NCI-H526 treated with DMSO at 0.1 percent for 48 hours (cell line): Measurements from ENCODE around the gene SYTL2.

Source experiments
- DNase-seq: peaks from one replicate; lab custom pipeline; 2025; lab: John Stamatoyannopoulos, UW

The SYTL2 gene

GRCh38 chr11:85732965-85733364 lies 78.0 kb downstream of the SYTL2 start:
- no peak for DNase-seq

GRCh38 chr11:85726381-85726780 lies 84.6 kb downstream of the SYTL2 start:
- DNase-seq = no peak

DNA sequence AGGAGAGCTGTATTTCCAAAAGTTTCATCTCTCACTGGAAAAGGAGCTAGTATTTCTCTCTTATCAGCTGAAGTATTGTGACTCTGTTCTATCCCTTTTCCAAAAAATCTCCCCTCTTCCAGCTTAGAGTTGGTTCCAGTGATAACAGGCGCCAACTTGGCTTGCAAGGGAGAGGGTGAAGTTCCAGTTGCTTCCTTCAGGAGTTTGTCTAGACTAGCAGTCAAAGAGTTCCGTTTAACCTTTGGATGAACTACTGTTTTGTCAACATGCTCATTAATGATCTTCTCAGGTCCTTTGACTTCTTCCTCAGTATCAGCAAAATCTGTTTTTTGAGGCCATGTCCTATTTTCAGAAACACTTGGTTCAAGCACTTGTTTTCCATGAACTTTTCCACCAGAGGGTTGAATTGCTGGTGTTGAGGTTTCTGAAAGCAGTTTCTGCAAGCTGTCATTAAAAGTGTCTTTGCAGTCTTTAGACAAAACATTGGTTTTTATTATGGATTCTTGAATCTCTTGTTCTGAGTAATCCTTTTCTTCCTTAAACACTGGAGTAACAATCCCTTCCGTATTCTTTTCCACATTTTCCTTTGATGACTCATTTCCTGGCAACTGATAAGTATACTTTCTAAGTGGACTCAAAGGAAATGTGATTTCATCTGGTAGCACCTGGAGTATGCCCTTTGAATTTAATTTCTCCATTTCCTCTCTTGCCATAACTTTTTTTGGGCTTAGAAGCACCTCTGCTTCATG lies 85.3 kb downstream of the SYTL2 start:
- DNase-seq = no peak

GRCh38 chr11:85724748-85725465 lies 86.0 kb downstream of the SYTL2 start:
- DNase-seq = no peak

DNA sequence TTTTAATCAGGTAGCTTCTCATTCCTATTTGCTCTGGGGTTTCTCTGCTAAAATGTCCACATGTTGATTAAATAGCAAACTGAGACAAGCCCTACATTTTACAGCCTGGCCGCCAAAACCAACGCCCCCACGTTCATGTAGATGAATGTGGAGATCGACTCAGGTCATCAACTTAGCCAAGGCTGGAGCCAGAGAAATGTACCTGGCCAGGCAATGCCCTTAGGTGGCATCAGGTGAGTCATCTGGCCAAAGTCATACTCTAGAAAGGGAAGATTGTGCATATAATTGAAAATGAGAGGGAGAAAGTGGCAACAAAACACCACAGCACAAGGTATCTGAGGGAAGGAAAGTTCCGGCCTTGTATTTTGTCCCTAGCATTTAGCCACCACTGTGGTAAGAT lies 87.9 kb downstream of the SYTL2 start:
- no peak for DNase-seq

- no peak for DNase-seq
Measured at GRCh38 chr11:85721191-85721590, 89.8 kb downstream of the SYTL2 start.

DNA sequence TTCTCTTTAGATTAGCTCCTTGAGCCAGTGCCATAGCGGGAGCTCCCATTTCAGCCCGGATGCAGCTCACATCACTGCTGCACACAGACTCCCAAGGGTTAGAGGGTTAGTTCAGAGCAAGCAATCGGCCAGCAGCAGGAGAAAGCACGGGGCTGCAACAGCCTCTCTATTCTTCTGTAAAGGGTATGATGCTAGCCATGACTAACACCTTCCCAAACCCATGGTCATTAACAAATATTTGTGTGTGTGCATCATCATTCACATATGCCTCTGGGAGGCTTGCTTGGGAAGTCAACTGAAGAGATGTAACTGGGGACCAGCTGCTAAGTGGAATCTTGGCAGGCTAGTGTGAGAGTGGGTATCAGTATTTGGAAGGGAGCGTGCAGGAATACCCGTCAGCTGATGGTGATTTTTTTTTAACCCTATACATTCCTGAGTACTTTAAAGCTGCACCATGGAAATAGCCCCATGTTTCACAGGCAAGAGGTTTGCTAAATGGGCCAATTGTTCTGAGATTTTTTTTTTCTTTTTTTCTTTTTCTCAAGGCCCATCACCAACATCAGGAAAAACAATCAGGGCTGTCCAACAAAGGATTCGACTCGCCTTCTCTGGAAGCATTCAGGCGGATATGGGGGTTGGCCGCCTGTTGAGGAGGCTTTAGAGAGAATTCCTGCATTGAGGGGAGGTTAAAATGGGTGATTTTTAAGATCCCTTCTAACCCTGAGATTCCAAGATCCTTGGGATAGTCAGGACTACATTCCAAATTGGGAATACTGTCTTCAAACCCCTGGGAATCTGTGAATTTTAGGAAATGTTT lies 91.7 kb downstream of the SYTL2 start:
- DNase-seq = no peak

DNA sequence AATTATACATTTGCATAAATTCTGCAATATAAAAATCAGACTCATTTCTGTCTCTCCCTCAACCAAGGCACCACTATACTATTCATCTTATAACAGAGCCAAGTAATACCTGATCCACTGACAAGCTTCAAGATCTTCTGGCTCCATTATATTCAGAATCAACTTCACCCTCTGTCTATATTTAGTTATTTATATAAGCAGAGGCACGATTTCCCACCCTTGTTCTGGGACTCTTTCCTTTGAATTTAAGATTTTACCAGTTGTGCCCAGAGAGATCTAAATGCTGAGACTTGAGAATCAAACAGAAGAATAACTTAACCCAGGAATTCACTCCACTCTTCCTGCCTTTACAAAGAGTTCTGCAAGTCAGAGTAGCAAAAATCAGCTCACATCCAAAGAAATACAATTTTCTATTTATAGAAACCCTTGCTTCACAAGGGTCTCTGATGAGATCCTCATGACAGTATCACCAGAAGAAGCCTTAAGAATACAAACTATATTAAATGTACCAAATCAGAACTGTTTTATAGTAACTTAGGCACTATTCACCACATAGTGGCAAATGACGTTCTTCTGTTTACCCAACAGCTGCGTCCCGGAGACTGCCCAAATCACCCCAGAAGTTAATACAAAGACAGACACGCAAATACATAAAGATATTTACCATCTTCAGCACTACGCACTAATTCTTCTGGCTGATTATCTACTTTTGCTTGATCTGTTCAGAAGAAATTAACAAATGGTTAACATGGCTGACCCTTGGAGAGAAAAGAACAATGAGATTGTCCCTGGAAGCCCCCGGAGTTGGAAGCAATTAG lies 92.6 kb downstream of the SYTL2 start:
- DNase-seq = no peak

DNA sequence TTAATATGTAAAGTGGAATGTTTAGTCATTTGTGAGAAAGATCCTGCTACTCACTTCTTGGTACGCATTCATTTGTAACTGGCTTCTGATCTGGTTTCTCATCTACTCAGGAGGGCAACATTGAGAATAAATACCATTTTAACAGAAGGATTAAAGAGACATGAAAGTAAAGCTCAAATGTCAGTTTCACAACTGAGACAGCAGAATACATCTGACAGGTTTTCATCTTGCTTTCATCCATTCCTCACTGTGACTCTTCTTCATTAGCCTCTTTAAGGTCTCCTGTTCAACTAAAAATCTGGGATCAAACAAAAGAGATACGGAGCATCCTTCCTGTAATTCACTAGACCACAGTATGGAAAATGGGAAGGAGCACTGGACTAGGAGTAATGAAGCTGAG lies 93.5 kb downstream of the SYTL2 start:
- DNase-seq = no peak

DNA sequence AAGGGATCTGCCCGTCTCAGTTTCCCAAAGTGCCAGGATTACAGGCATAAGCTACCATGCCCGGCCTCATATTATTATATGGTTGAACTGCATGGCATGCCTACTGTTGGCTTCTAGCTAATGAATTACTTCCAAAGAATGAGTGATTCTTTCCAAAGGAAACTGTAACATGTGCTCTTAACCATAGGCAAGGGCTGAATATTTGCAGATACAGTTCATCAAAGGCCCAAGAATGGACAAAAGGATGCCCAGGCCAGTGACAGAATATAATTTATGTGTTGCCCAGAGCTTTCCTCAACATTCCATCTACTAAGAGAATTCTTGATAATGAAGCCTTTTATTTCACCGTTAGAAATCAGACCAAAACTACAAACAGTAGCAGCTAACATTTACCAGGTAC lies 98.0 kb downstream of the SYTL2 start:
- no peak for DNase-seq

DNA sequence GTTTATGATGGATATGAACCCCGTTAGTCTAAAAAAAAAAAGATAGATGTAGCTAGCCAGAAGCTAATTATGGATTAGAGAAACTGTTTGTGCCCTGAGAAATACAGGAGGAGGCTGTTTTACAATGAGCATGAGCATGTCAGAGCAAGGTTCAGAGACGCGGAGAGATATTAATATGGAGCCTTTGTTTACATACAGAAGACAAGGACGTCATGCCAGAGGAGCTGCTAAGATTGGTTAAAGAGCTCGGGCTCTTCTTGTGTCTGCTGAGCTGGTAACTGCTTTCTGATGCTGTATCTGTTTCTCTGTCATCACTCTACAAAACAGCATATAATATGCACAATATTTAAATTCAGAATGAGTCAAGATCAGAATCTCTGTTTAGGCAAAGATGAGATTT lies 100.0 kb downstream of the SYTL2 start:
- DNase-seq = no peak

DNA sequence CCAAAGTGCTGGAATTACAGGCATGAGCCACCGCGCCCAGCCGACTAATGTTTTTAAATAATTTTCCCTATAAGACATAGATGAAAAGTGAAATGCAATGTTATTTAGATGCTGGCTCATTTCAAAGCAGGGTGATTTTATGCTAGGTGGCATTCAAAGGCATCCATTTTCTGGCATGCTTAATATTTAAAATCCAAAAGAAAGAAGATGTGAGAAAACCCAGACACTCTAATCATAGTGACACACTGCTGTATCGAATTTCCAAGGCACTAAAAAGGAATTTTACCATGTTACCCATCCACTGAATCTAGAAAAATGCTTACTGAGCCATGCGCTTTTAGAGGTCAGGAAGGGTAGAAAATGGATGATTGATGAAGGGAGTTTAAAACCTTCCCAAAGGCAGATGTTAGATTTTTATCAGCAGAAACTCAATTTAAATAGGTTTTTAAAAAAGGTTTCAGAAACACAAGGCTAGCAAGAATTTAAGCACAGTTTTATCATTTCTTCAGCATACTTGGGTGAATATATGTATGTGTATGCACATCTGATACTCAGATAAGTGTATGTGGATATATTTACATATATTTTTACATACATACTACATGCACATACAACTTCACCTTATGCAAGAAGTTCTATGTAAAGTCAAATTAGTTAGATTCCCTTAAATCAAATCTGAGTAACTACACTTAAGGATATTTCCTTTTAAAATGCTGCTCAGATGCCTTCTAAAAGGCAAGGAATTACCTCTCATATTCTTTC lies 100.8 kb downstream of the SYTL2 start:
- no peak for DNase-seq

DNA sequence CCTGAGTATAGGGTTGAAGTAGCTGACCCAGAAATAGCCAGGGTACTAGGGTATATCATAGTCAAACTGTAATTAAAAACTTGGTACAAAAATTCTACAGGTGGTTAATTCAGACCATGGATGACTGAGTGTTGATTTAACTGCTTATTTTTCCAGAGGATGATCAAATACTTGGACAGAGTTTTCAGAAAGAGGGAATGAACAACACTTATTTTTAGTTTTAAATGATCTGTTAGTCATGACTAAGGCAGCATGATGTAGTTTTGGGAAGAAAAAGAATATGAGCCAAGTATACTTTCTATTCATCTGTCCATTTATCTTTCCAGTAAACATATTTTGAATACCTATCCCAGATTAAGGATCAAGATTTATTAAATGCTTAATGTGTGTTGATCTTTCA lies 105.1 kb downstream of the SYTL2 start:
- no peak for DNase-seq

DNA sequence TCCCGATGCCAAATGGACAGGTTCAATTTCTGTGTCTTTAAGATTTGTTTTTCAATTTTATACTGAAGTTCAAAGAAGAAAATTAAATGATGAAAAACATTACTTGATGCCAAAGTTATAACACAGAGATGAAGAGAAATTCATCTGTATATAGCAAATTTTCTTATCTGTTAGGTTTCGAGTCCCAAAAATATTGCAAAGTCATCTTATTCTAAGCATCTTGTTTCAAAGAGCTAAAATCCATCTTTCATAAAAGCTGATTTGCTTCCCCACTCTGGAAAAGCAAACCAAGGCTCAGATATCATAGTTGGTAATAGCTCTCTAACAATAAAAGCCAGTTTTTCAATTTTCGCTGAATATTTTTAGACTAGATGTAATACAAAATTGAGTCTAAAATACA lies 106.0 kb downstream of the SYTL2 start:
- no peak for DNase-seq

DNA sequence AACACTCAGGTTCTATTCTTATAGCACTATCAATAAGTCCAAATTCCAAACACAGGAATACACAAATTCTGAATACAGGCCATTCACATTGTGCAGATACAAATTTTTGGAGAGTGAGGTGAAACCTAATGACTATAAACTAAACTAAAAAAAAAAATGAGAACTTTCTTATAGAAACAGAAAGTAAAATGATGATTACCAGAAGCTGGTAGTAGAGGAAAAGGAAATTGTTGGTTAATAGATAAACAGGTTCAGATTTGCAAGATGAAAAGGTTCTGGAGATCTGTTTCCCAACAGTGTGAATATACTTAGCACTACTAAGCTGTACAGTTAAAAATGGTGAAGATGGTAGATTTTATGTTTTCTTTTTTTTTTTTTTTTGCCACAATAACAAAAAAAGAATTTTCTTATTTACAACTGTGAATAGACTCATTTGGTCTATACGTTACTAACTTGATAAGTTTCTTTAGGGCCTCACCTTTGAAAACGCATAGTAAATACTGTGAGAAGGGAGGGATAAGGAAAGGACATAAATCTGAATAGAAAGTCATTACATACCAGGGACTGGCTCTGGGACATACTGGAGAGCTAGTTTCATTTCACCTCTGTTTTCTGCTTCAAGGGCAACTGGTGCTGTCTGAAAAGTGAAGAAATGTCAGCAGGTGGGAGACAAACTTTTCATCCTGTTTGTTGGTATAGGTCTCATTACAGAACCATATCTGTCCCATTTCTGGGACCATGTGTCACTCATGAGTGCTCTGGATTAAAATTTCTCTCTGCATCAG lies 110.8 kb downstream of the SYTL2 start:
- DNase-seq = no peak

- DNase-seq = no peak
Measured at GRCh38 chr11:85698195-85698594, 112.7 kb downstream of the SYTL2 start.

GRCh38 chr11:85697747-85698146 lies 113.2 kb downstream of the SYTL2 start:
- no peak for DNase-seq

DNA sequence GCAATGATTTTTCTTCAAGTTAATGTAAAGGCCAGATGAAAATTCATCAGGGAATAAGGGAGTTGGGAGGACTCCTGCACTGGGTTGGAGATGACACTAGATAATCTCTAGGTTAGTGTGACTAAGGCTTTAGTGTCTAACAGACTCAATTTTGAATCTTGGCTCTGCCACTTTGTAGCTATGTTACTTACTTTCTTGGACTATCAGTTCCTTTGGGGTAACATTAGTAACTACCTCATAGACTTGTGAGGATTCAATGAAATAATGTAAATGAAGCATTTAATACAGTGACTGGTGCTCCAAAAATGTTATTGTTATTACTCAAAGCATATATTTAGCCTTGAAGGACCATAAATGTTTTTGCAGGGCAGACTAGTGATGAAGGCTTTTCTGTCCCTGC lies 115.4 kb downstream of the SYTL2 start:
- DNase-seq = no peak

- DNase-seq = peak; percentile 54
Measured at GRCh38 chr11:85694385-85694980, 116.5 kb downstream of the SYTL2 start.

- no peak for DNase-seq
Measured at GRCh38 chr11:85685820-85686459, 125.0 kb downstream of the SYTL2 start, which contains the start of gene CCDC89. Gene CCDC89 (minus strand): TSS chr11:85686195. CDS start chr11:85686130, 65 bp downstream.
